Prostate gland (tissue), 2 donors: ENCODE results near the gene CLCNKB. TPM values are rescaled to one million over a fixed set of nuclear protein-coding genes. Genes with fewer than 3 reads are reported as not detected.
"Not testable (repeated sequence)": the region's sequence is repeated elsewhere in the genome, so short reads cannot be mapped to it uniquely, and the experiment has no call there.

Experiments
- DNase-seq: peaks from one replicate; pipeline ENCODE4 v3.0.0-alpha.2; 2019; ENCODE audit warnings: low spot score
- H3K27ac ChIP-seq, 2 donors: fragments of 200-600 bp; sonication (generic); 2 replicates each; pipeline ENCODE4 v1.5.1; 2017 to 2019
- H3K27me3 ChIP-seq: fragments of 200-600 bp; sonication (generic); replicated peaks from 2 replicates; pipeline ENCODE4 v1.5.1; 2019; ENCODE audit not compliant: insufficient read depth
- H3K36me3 ChIP-seq, 2 donors: fragments of 200-600 bp; sonication (generic); 1 replicate in 1 of 2; 2 replicates in 1 of 2; pipeline versions ENCODE4 v1.5.1 to v1.8.1; 2017 to 2019
- H3K4me1 ChIP-seq: fragments of 200-600 bp; sonication (generic); replicated peaks from 2 replicates; pipeline ENCODE4 v1.5.1; 2019
- H3K4me3 ChIP-seq, 2 donors: fragments of 200-600 bp; sonication (generic); 2 replicates each; pipeline ENCODE4 v1.5.1; 2017 to 2019
- H3K9me3 ChIP-seq: fragments of 200-600 bp; sonication (generic); 2 replicates; pipeline ENCODE4 v1.5.1; 2017
- CTCF ChIP-seq, 4 experiments: fragments of 200-600 bp in 2 of 4; fragments of 450-650 bp in 2 of 4; sonication (generic) in 2 of 4; IDR thresholded peaks; 1 replicate in 3 of 4; 2 replicates in 1 of 4; pipeline ENCODE4 v1.5.1; 2016 to 2019; ENCODE audit warnings: antibody characterized with exemption in 4 of 4, mild to moderate bottlenecking in 2 of 4, moderate library complexity in 2 of 4
- POLR2A ChIP-seq: fragments of 450-650 bp; IDR thresholded peaks from one replicate; pipeline ENCODE4 v1.6.1; 2016; ENCODE audit warnings: antibody characterized with exemption, mild to moderate bottlenecking
- POLR2AphosphoS5 ChIP-seq: sonication (generic); formaldehyde crosslinking; IDR thresholded peaks from one replicate; pipeline ENCODE4 v1.6.1; 2017; ENCODE audit warnings: antibody characterized with exemption
- WGBS: methylation state at CpG from one replicate; pipeline ENCODE4 v1.1.5; 2018; 5-methylcytosine and 5-hydroxymethylcytosine counted together
- intact Hi-C: fragments of 100-400 bp; cut with DNase I; formaldehyde crosslinking; loops from one replicate; pipeline ENCODE4 v1.14.2; 2022
- total RNA-seq, 2 donors: library from RNA; depleted of rRNA; stranded (reverse); fragments of >200 nt; gene quantifications; one replicate each; pipeline ENCODE4 v1.1.0, GENCODE V29; 2016

Gene CLCNKB
- total RNA-seq, 2 donors from 2014 or later: 1.0 to 1.9 TPM

GRCh38 chr1:15997637-15998280 is 45.8 kb upstream of the CLCNKB start:
- no peaks in the 10 kb centered on the region for H3K27me3 ChIP-seq
- TF ChIP-seq POLR2AphosphoS5 (no peak), POLR2A (no peak)
- H3K4me1 ChIP-seq: no peaks in the 10 kb centered on the region
- no peak overlapping the region for H3K27ac ChIP-seq
- WGBS: 78% methylated on average over 9 of the region's 9 CpGs
- H3K36me3 ChIP-seq: no peaks in the 10 kb centered on the region
- H3K9me3 ChIP-seq: no peaks in the 10 kb centered on the region
- H3K4me3 ChIP-seq: no peak overlapping the region
- no peak for DNase-seq
- intact Hi-C loops: no loop called here

GRCh38 chr1:15998929-15999328 is 44.7 kb upstream of the CLCNKB start:
- 97% methylated on average over 11 of the region's 11 CpGs for WGBS
- H3K36me3 ChIP-seq: no peaks in the 10 kb centered on the region
- DNase-seq: no peak

GRCh38 chr1:16001274-16001673 is 42.3 kb upstream of the CLCNKB start:
- 97% methylated on average over 10 of the region's 10 CpGs for WGBS

More at GRCh38 chr1:15998929-15999328, 44.7 kb upstream of the CLCNKB start:
- TF ChIP-seq CTCF (IDR thresholded peaks at IDR 0.05): no peak
- TF ChIP-seq POLR2A: no peak
- no peak for TF ChIP-seq POLR2AphosphoS5
- no peaks in the 10 kb centered on the region for H3K27me3 ChIP-seq
- intact Hi-C loops: no loop called here
- no peaks in the 10 kb centered on the region for H3K4me1 ChIP-seq
- no peak overlapping the region for H3K27ac ChIP-seq
- no peak overlapping the region for H3K4me3 ChIP-seq
- H3K9me3 ChIP-seq: no peaks in the 10 kb centered on the region

GRCh38 chr1:16005597-16005996 is 38.0 kb upstream of the CLCNKB start:
- DNase-seq: no peak
- H3K27ac ChIP-seq: no peak overlapping the region
- intact Hi-C loops: loop anchor here (5.0 kb wide), 1 partner anchor 52 kb away; no protein-coding TSS in a partner anchor
- 93% methylated on average over 5 of the region's 5 CpGs for WGBS
- TF ChIP-seq POLR2A (no peak), CTCF (IDR thresholded peaks at IDR 0.05) (no peak), POLR2AphosphoS5 (no peak)
- no peaks in the 10 kb centered on the region for H3K27me3 ChIP-seq
- no peaks in the 10 kb centered on the region for H3K36me3 ChIP-seq
- H3K4me3 ChIP-seq: no peak overlapping the region
- no peaks in the 10 kb centered on the region for H3K4me1 ChIP-seq
- no peaks in the 10 kb centered on the region for H3K9me3 ChIP-seq

More at GRCh38 chr1:16001274-16001673, 42.3 kb upstream of the CLCNKB start:
- H3K27ac ChIP-seq, H3K4me1 ChIP-seq, H3K9me3 ChIP-seq, H3K4me3 ChIP-seq, intact Hi-C loops, H3K27me3 ChIP-seq, DNase-seq, H3K36me3 ChIP-seq: not testable (repeated sequence)

- DNase-seq: no peak
- Histone ChIP-seq H3K36me3 (no peaks in the 10 kb centered on the region), H3K27ac (no peak overlapping the region), H3K4me3 (no peak overlapping the region), H3K27me3 (no peaks in the 10 kb centered on the region), H3K9me3 (no peaks in the 10 kb centered on the region), H3K4me1 (no peaks in the 10 kb centered on the region)
- intact Hi-C loops: loop anchor here (5.0 kb wide), 1 partner anchor 51 kb away; no protein-coding TSS in a partner anchor
- 78% methylated on average over 11 of the region's 11 CpGs for WGBS
- TF ChIP-seq POLR2A (no peak), POLR2AphosphoS5 (no peak), CTCF (IDR thresholded peaks at IDR 0.05) (no peak)
These were observed 37.6 kb upstream of the CLCNKB start for GRCh38 chr1:16006010-16006409.
